AG04449 (cell line): Measurements from ENCODE around the gene TP53RK.

Experiments
- CTCF ChIA-PET: fragments of 350-600 bp; formaldehyde crosslinking; extraction: SDS; loops from one replicate; lab custom pipeline; 2021; ENCODE audit warnings: antibody characterized with exemption; lab: Yijun Ruan, JAX
- POLR2A ChIA-PET: fragments of 400-600, 350-600 bp; formaldehyde crosslinking; extraction: SDS; loops from one replicate; lab custom pipeline; 2020; ENCODE audit warnings: antibody characterized with exemption, inconsistent platforms; lab: Yijun Ruan, JAX
- DNase-seq: peaks from one replicate; pipeline ENCODE4 v3.0.0-alpha.2; 2010; ENCODE audit warnings: low read depth, low spot score
- H3K4me3 ChIP-seq: 2 replicates; pipeline ENCODE4 v1.5.1; 2011; ENCODE audit warnings: low read depth, mild to moderate bottlenecking, control low read depth, low read length
- CTCF ChIP-seq: IDR thresholded peaks from one replicate; pipeline ENCODE4 v1.5.1; 2011; ENCODE audit warnings: mild to moderate bottlenecking, moderate library complexity, low read length, control low read depth, inconsistent platforms; ENCODE audit not compliant: insufficient read depth; ENCODE audit errors: missing control alignments

The TP53RK gene

GRCh38 chr20:46660487-46660886 lies 28.8 kb downstream of the TP53RK start:
- TF ChIP-seq CTCF = no peak
- no peak overlapping the region for H3K4me3 ChIP-seq
- ChIA-PET CTCF (no interaction called here), POLR2A (no interaction called here)
- DNase-seq = no peak

GRCh38 chr20:46657618-46658017 lies 31.6 kb downstream of the TP53RK start:
- POLR2A ChIA-PET = no interaction called here
- CTCF ChIA-PET = no interaction called here

GRCh38 chr20:46657137-46657536 lies 32.1 kb downstream of the TP53RK start:
- H3K4me3 ChIP-seq = no peak overlapping the region
- no peak for DNase-seq
- TF ChIP-seq CTCF = no peak
- CTCF ChIA-PET = no interaction called here
- POLR2A ChIA-PET = no interaction called here

More at GRCh38 chr20:46657618-46658017, 31.6 kb downstream of the TP53RK start:
- DNase-seq = no peak
- TF ChIP-seq CTCF = no peak
- H3K4me3 ChIP-seq = no peak overlapping the region

GRCh38 chr20:46652699-46653098 lies 36.5 kb downstream of the TP53RK start:
- no peak for TF ChIP-seq CTCF
- no peak for DNase-seq
- POLR2A ChIA-PET = no interaction called here
- no peak overlapping the region for H3K4me3 ChIP-seq
- CTCF ChIA-PET = no interaction called here

- no peak within 1 kb of the TSS for H3K4me3 ChIP-seq
- ChIA-PET CTCF (interaction anchor here (1.0 kb wide), 1 partner anchor 26 kb away, joined by 3 read pairs; no protein-coding TSS in a partner anchor), POLR2A (no interaction called here)
- no peak for TF ChIP-seq CTCF
- no peak for DNase-seq
Measured at GRCh38 chr20:46651091-46651962, 37.9 kb downstream of the TP53RK start, which contains the start of gene SLC13A3. Gene SLC13A3 (minus strand): TSS chr20:46651459. CDS start chr20:46651421, 38 bp downstream.

- DNase-seq = no peak
- no peak for TF ChIP-seq CTCF
- ChIA-PET CTCF (interaction anchor here (1.0 to 1.1 kb wide), 2 partner anchors 11 to 25 kb away, joined by 3 read pairs; no protein-coding TSS in a partner anchor), POLR2A (no interaction called here)
- no peak overlapping the region for H3K4me3 ChIP-seq
Measured at GRCh38 chr20:46650575-46651090, 38.6 kb downstream of the TP53RK start.
